HG03039 (cell line): Measurements from ENCODE around the gene OLFML2A.
"Not testable (repeated sequence)": the region's sequence is repeated elsewhere in the genome, so short reads cannot be mapped to it uniquely, and the experiment has no call there.

Experiments used
- ATAC-seq: cut with Tn5 transposase; IDR thresholded peaks from one replicate; pipeline ENCODE4 v1.9.1; 2021; ENCODE audit warnings: mild to moderate bottlenecking, moderate library complexity; ENCODE audit not compliant: unreplicated experiment

The OLFML2A gene

DNA sequence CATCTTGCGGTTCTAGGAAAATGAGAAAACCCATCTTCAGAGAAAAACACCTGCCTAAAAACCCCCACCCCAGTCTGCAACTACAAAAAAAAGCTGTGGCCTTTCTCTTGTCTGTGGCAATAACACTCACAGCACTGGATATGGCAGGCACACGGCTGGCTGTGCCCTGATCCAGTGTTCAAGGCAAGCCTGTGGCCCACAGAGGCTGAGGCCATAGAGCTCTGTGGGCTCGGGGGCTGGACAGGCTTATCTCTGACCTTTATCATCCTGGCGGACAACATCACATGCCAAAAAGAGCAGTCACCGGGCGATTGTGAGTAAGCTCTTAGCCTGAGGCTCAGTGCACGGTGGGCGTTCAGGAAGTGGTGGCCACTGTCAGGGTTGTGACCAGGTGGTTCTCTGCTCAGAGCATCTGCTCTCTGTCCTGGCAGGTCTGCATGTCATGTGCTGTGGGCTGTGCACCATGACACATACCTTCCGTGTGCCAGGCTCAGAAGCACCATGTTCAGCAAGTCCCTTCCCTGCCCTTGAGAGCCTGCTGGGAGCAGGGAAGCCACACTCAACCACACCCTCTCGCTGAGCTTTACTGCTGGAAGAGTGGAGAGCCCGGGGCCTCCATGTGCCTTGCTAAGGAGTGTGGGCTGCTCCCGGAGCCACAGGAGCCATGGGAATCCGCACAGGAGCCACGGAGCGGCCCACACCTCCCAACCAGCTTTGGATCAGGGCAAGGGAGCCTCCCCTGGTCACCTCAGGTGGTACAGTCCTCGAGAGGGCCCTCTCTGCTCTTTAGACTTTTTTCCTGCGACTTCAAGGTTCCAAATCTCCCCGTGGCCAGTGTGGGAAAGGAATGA is 41.7 kb downstream of the OLFML2A start:
- no peak for ATAC-seq

DNA sequence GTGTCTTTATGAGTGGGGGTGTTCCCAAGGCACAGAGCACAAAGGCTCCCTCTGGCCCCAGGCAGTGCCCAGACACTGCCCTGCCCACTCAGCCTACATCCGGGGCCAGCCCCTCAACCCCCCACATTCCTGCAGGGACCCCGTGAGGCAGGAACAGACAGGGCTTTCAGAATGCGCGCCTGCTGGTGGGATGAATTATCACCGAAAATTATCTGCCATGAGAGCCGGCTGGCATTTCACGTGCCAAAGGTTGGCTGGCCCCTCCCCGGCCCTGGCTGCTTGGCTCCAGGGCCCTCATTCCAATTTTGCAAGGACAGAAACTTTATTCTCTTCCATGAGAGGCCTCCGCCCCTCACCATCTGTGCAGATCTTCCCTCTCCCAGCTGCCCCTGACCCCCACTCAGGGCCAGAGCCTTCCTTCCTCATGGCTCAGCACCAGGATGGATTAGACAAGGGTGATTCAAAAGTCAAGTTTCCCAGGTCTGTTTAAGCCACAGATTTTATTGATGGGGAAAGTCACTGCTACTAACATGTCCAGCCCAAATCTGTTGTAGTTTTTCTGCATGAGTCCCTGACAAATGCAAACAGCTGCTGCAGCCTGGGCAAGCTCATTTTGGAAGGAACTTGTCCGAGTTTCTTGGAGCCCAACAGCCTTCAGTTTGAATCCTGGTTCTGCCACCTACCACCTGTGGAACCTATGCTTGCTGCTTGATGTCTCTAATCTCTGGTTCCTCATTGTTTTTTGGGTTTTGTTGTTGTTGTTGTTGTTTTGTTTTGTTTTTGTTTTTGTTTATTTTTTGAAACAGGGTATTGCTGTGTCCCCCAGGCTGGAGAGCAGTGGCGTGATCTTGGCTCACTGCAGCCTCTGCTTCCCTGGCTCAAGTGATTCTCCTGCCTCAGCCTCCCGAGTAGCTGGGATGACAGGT is 44.0 kb downstream of the OLFML2A start:
- ATAC-seq, result no peak

DNA sequence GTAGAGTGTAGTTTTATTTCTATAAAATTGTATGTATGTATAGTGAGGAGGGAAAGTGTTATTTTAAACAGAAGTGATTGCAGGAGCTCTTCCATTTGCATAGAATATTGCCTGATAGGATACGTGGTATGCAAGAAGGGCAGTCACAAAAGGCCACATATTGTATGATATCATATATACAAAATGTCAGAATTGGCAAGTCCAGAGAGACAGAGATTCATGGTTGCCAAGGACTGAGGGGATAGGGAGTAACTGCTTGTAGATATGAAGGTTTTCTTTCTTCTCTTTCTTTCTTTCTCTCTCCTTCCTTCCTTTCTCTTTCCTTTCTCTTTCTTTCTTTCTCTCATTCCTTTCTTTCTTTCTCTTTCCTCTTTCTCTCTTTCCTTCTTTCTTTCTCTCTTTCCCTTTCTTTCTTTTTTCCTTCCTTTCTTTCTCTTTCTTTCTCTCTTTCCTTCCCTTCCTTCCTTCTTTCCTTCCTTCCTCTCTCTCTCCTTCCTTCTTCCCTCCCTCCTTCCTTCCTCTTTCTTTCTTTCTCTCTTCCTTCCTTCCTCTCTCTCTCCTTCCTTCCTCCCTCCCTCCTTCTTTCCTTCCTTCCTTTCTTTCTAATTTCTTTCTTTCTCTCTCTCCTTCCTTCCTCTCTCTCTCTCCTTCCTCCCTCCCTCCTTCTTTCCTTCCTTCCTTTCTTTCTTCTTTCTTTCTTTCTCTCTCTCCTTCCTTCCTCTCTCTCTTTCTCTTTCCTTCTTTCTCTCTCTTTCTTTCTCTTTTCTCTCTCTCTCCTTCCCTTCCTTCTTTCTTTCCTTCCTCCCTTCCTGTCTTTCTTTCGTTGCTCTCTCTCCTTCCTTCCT is 51.8 kb downstream of the OLFML2A start:
- no peak for ATAC-seq

DNA sequence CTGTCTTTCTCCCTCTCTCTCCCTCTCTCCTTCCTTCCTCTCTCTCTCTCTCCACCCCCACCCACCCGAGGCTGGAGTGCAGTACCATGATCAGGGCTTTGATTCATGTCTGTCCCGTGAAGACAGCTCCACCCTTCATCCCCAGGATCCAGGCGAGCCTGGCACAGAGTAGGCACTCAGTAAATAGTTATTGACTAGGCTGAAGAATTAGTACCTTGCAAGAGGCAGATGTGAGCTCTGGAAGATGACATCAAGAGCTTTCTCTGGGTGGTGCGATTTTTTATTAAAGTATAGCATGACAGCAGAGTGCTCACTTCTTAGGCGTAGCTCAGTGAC is 52.4 kb downstream of the OLFML2A start:
- ATAC-seq, result no peak

DNA sequence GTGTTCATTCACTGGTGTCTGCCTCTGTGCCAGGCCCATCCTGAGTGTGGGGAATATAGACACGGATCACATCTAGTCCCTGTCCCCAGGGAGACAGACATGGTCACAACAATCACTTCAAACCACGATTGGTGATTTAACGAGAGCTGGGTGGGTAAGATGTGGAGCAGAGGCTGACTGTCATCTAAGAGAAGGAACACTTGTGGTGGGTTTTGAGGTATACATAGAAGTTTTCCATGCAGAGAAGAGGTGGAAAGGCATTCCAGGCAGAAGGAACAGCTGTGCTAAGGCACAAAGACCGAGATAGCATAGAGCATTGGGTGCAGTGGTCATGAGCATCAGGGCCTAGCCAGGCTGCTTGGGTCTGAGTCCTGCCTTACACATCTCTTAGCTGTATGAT is 53.7 kb downstream of the OLFML2A start:
- no peak for ATAC-seq

DNA sequence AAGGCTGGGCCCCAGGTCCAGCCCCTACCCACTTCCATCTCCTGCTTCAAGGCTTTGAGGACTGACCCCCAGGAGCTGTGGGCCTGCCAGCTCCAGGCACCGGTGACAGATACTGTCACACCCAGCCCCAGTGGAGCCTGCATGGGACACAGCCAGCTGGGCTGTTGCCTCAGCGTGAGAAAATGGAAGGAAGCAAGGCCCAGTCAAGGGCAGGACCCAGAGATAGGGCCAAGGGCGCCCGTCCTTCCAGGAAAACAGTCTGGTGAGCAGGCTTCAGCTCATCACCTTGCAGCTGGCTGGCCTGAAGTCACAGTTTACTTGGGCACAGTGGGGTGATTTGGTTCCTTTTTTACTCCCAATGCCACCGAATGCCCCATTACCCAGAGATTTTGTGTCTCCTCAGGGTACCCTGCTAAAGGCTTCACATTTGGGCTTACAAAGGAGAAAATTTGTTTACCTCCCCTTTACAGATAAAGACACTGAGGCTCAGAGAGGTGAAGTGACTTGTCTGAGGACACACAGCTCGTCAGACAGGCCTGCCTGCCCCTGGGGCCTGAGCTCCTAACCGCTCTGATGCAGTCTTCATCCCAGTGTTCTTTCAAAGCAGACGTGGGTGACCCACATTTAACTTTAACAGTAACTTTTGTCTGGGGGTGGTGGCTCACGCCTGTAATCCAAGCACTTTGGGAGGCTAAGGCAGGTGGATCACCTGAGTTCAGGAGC is 54.9 kb downstream of the OLFML2A start:
- no peak for ATAC-seq

DNA sequence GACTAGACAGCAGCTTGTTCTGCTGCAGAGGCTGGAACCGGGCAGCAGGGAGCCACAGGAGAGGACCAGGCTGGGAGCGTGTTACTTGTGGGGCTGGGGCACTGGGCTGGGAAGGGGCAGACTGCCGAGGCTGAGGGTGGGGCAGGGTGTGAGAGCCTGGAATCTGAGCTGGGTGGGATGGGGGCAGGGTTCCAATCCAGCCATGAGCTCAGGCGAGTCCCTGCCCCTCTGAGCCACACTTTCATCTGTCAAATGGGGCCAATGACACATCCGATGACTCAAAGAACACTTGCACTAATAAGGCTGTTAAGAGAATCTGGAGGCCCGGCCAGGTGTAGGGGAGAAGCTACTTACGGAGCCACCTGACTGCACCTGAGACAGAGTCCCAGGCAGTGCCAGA is 57.7 kb downstream of the OLFML2A start:
- no peak for ATAC-seq

DNA sequence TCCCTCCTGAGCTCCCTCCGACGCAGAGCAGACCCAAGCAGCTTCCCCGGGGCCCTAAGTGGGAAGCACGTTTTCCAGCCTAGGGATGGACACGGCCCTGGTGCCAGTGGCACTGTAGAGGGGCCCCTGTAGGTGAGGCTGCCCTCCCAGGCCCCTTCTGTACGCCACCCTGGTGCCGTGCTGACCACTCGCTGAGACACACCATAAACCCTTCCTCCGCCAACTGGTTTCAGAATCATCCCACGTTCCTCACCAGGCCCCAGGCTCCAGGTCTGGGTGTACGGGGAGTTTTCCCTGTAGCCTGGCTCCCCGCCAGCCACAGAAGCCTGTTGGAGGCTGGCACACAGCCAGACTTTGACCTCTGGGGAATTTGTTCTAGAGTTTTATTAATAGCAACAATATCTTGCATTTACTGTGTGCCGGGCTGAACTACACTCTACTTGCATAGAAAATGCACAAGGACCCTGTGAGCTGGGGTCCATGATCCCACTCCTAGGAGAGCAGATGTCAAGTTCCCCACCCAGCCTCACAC is 58.2 kb downstream of the OLFML2A start:
- ATAC-seq, result no peak

DNA sequence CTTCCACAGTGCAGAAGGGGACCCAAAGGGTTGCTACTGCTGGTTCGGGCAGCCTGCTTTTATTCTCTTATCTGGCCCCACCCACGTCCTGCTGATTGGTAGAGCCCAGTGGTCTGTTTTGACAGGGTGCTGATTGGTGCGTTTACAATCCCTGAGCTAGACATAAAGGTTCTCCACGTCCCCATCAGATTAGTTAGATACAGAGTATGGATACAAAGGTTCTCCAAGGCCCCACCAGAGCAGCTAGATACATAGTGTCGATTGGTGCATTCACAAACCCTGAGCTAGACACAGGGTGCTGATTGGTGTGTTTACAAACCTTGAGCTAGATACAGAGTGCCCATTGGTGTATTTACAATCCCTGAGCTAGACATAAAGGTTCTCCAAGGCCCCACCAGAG is 61.2 kb downstream of the OLFML2A start:
- not testable (repeated sequence) for ATAC-seq

DNA sequence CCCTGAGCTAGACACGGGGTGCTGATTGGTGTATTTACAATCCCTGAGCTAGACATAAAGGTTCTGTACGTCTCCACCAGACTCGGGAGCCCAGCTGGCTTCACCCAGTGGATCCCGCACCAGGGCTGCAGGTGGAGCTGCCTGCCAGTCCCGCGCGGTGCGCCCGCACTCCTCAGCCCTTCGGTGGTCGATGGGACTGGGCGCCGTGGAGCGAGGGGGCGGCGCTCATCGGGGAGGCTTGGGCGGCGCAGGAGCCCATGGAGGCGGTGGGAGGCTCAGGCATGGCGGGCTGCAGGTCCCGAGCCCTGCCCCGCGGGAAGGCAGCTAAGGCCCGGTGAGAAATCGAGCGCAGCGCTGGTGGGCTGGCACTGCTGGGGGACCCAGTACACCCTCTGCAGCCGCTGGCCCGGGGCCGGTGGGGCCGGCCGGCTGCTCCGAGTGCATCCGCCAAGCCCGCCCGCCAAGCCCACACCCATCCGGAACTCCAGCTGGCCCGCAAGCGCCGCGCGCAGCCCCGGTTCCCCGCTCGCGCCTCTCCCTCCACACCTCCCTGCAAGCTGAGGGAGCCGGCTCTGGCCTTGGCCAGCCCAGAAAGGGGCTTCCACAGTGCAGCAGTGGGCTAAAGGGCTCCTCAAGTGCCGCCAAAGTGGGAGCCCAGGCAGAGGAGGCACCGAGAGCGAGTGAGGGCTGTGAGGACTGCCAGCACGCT is 61.8 kb downstream of the OLFML2A start:
- ATAC-seq, result not testable (repeated sequence)

DNA sequence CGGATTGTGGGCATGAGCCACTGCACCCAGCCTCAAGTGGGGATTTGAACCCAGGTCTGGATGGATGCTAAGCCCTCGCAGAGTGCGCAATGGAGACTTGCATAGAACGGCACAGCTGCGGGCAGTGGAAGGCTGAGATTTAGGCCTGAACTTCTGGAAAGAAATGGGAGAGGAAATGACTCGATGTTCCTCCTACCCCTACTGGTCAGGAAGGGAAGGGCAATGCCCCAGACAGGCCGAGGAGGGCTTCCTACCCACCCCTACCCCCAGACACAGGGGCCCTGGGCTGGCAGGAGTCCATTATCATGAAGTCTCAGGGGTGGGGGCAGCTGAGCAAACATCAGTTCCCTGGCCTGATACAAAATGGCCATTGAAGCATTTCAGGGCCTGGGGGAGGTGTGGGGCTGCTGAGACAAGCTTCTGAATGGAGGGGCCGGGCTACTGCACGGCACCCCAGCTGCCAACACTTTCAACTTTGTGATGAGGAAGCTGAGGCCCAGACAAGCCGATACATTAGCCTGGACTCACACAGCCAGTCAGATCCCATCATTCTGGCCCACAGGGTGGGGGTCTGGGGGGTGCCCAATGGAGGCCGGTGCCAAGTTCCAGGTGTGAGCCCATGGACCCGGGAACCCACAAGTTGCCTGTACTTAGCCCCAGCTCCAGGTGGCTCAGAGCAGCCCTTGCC is 62.8 kb downstream of the OLFML2A start:
- no peak for ATAC-seq

DNA sequence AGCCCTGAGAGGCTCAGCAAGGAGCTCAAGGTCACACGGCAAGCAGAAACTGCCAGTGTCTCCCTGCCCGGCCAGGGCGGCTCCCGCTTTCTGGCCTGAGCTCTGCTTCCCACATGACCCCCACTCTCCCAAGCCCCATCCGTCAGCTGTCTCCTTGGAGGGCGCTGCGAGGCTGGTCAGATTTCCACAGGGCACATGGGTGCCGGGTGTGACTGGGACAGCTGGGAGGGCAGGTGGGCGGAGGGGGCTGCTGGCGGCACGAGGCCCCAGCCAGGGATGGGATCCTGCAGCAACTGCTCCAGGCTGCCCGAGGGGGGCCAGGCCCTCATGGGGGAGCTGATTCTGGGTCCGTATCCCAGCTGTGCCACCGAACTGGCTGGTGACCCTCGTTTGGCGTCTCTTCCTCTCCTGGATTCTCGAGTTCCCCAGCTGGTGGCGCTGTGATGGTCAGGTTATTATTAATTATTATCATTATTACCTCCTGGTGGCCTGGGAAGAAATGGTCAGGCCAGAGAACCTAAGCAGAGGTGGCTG is 63.4 kb downstream of the OLFML2A start:
- no peak for ATAC-seq

DNA sequence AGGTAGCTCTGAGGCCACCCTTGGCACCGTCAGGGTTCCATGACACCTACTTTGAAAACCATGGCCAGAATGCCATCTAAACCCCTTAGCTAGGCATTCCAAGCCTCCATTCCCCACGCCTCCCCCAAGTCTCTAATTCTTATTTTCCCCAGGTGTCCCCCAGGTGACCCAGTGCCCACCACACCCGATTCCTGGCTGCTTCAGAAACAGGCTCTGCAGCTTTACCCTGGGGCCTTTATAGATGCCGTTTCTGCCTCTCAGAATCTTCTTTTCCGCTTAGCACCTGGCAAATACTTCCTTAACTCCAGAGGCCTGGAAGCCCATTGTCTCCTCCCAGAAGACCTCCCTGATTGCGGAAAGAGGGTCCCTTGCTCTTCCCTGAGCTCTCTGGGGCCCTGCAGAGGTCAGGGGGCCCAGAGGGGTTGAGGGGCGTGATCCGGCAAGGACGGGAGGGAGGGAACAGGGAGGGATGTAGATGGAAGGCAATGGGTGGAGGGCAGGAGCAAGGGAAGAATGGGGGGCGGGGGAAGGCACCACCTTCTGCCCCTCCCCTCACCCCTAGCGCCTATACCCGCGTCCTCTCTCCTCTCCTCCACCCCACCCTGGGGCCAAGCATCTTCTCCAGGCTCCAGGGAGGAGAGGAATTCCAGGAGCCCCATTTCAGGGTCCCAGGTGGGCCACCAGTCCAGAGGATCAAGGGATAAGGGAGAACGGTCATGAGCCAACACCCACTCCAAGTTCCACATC is 64.3 kb downstream of the OLFML2A start:
- no peak for ATAC-seq

DNA sequence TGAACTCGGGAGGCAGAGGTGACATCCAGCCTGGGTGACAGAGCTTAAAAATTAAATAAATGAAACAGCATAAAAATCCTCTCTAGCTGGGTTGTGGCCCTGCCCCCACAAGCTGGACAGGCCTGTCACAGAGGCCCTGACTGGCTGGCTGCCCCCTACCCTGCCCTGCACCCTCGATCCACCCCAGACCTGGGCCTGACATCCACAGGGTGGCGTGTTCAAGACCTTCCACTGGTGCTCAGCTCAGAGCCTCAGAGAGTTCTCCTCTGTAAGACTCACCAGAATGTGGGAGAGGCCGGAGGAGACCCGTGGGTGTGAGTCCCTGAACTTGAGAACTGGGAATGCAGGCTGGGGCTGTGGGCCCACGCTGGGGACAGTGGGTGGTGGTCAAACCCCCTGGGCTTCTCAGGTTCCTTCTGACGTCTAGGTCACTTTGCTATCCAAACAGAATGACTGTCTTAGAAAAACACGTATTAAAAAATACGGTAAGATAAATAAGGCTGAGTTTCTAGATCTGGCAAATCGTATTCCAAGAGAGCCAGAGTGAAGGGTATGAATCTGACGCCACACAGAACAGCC is 66.6 kb downstream of the OLFML2A start:
- ATAC-seq, result no peak

DNA sequence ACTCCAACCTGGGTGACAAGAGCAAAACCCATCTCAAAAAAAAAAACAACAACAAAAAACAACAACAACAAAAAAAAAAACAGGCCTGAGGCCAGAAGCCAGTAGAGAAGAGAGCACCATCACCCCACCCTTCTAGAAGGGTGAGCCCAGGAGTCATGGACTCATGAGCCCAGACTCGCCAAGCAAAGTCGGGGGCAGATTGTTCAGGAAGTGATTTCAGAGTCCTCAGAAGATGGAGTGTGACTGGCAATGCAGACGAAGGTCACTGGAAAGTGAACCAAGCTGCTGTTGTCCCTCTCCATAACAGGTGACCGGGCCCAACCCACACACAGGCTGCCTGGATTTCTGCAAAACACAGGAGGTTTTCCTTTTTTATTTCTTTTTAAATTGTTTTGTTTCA is 67.4 kb downstream of the OLFML2A start:
- no peak for ATAC-seq

DNA sequence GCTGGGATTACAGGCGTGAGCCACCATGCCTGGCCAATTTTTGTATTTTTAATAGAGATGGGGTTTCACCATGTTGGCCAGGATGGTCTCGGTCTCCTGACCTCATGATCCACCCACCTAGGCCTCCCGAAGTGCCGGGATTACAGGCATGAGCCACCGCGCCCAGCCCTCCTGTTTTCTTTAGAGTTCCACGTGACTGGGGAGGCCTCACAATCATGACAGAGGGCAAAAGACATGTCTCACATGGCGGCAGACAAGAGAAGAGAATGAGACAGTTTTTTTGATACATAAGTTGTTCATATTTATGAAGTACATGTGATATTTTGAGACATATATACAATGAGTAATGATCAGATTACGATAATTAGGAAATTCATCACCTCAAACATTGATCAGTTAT is 69.5 kb downstream of the OLFML2A start:
- ATAC-seq, result not testable (repeated sequence)

DNA sequence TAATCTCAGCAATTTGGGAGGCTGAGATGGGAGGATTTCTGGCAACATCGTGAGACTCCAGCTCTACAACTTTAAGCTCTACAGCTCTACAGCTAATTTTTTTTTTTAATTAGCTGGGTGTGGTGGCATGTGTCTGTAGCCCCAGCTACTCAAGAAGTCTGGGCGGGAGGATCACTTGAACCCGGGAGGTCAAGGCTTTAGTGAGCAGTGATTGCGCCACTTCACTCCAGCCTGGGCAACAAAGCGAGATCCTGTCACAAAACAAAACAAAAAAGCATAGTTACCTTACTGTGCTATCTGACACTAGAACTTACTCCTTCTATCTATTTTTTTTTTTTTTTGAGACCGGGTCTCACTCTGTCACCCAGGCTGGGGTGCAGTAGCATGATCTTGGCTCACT is 70.0 kb downstream of the OLFML2A start:
- no peak for ATAC-seq

DNA sequence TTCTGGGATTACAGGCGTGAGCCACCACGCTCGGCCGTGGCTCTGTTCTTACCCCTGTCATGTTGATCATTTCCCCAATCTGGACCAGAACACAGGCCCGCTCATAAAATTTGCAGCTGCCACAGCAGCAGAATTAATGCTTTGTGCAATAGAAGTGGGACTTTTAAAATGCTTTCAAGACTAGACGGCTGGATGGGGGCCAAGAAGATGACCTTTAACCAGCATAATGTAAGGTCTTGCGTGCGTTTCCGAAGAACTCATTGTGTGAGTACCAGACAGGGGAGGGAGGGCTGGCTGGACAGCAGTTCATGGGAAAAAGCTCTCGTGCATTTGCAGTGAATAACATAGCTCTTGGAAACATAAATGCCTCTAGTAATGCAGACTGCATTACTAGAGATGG is 72.9 kb downstream of the OLFML2A start:
- ATAC-seq, result no peak
